ENCODE measurements around the gene GALNT3. TPM values are rescaled to one million over a fixed set of nuclear protein-coding genes. Genes with fewer than 3 reads are reported as not detected.
A peak's percentile ranks its signal among the peaks of the same experiment; 100 is the strongest.

GALNT3 gene
- total RNA-seq, 1 experiment from 2014 or later: 9.8 TPM

DNA sequence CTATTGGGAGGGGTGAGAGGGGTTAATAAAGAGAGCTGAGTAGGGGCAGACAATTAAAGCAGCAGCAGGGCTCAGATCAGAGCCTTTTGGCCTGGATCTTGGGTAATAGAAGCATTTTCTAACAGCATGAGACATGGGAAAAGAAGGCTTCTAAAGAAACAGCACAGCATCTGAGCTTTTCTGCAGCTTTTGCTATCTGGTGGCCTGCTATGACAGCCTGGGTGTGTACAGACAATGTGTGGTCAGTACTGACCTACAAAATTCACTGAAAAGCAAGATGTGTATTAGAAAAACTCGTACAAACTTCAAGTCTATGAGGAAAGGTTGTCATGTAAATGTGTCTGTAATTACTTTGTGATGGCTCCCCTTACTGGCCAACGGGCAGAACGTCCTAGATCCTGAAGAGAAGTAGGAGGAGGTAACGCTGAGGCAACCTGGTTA is 95.6 kb downstream of the GALNT3 start:
- Histone ChIP-seq H3K27me3 (ENCODE audit: insufficient read depth, low read length) (peaks cover 39% of the 10 kb centered on the region; the same call in 1 of the 2 replicates), H3K36me3 (ENCODE audit: control insufficient read depth in 1 of 2, insufficient read depth in 2 of 2, low read length in 2 of 2) (no peaks in the 10 kb centered on the region), H3K79me2 (ENCODE audit: insufficient read depth, low read length) (no peaks in the 10 kb centered on the region), H2AFZ (ENCODE audit: low read depth, low read length, poor library complexity, severe bottlenecking) (no peak overlapping the region), H3K9me3 (ENCODE audit: control insufficient read depth in 1 of 2, insufficient read depth in 1 of 2, low read depth in 1 of 2, low read length in 2 of 2) (no peaks in the 10 kb centered on the region), H3K9ac (ENCODE audit: low read length) (no peak overlapping the region), H3K4me1 (ENCODE audit: control insufficient read depth in 1 of 2, insufficient read depth in 2 of 2, low read length in 2 of 2) (no peaks in the 10 kb centered on the region), H4K20me1 (ENCODE audit: insufficient read depth) (no peaks in the 10 kb centered on the region), H3K4me2 (ENCODE audit: low read length) (no peak overlapping the region), H3K9me2 (ENCODE audit: insufficient read depth) (no peaks in the 10 kb centered on the region), H3K4me3 (replicated peaks in 1 of 2; ENCODE audit: low read depth in 1 of 2, low read length in 2 of 2) (no peak overlapping the region), H3K27ac (ENCODE audit: low read depth, low read length) (no peak overlapping the region)
- no TSS peak for BruUV-seq (replicated peaks)
- POLR2A ChIA-PET: no interaction called here
- TF ChIP-seq POLR2A (IDR thresholded peaks at IDR 0.05; ENCODE audit: borderline replicate concordance, extremely low read depth, insufficient read depth, insufficient read length) (no peak), CTCF (IDR thresholded peaks at IDR 0.05 in 2 of 3, conservative IDR thresholded peaks at IDR 0.05 in 1 of 3; ENCODE audit: borderline replicate concordance in 1 of 3, insufficient read depth in 1 of 3, low read depth in 2 of 3, low read length in 2 of 3) (peak; percentile 6 to 42 (median 35); a peak in 4 of 6 replicates), YY1 (IDR thresholded peaks at IDR 0.05; ENCODE audit: extremely low read depth, insufficient replicate concordance, low read depth, low read length) (no peak), RAD21 (IDR thresholded peaks at IDR 0.05; ENCODE audit: low read depth) (peak; percentile 39; the same call in 1 of the 2 replicates), REST (IDR thresholded peaks at IDR 0.05; ENCODE audit: low read depth) (no peak)
- intact Hi-C loops (cut with micrococcal nuclease): loop anchor here (5.0 kb wide), 1 partner anchor 296 kb away; no protein-coding TSS in a partner anchor
- peak; percentile 83 for ATAC-seq
- peak; percentile 19 for DNase-seq (ENCODE audit: low read depth, low spot score)
- RAD21 ChIA-PET (ENCODE audit: low non-redundant PET in 1 of 2, low total read pairs in 2 of 2, uncharacterized antibody in 2 of 2, unreplicated experiment in 2 of 2): no interaction called here
- CTCF ChIA-PET: no interaction called here
